Aorta (tissue), 5 donors: ENCODE measurements around the gene GREM2. TPM values are rescaled to one million over a fixed set of nuclear protein-coding genes. Genes with fewer than 3 reads are reported as not detected.

ENCODE experiments used
- ATAC-seq: fragments of 200-7000 bp; cut with Tn5 transposase; one replicate; pipeline ENCODE4 v1.9.1; 2022; ENCODE audit warnings: moderate library complexity; ENCODE audit not compliant: low FRiP score
- DNase-seq, 2 donors: peaks; one replicate each; pipeline ENCODE4 v3.0.0-alpha.2; 2020
- H3K27ac ChIP-seq, 2 donors: one replicate each; pipeline ENCODE4 v1.5.1; 2013; ENCODE audit warnings: low read length in 2 of 2, mild to moderate bottlenecking in 2 of 2, moderate library complexity in 2 of 2, control low read depth in 1 of 2, inconsistent platforms in 1 of 2, low read depth in 1 of 2
- H3K27me3 ChIP-seq, 2 donors: one replicate each; pipeline ENCODE4 v1.6.1; 2013; ENCODE audit warnings: control low read depth in 1 of 2, low read length in 1 of 2, mild to moderate bottlenecking in 1 of 2, moderate library complexity in 1 of 2; ENCODE audit not compliant: insufficient read depth in 2 of 2, control insufficient read depth in 1 of 2
- H3K36me3 ChIP-seq, 2 donors: one replicate each; pipeline ENCODE4 v1.6.1; 2013; ENCODE audit warnings: control low read depth in 1 of 2, low read length in 1 of 2, mild to moderate bottlenecking in 1 of 2; ENCODE audit not compliant: insufficient read depth in 2 of 2, control insufficient read depth in 1 of 2
- H3K4me1 ChIP-seq, 2 donors: one replicate each; pipeline ENCODE4 v1.6.1; 2013; ENCODE audit warnings: low read length in 2 of 2, control low read depth in 1 of 2, mild to moderate bottlenecking in 1 of 2, moderate library complexity in 1 of 2; ENCODE audit not compliant: insufficient read depth in 2 of 2, control insufficient read depth in 1 of 2
- H3K4me3 ChIP-seq, 2 donors: one replicate each; pipeline ENCODE4 v1.5.1; 2013; ENCODE audit warnings: low read length in 2 of 2, control low read depth in 1 of 2, mild to moderate bottlenecking in 1 of 2
- H3K9me3 ChIP-seq: one replicate; pipeline ENCODE4 v1.6.1; 2013; ENCODE audit warnings: mild to moderate bottlenecking, low read length; ENCODE audit not compliant: control insufficient read depth
- WGBS, 2 donors: extraction: QIAGEN DNeasy Blood & Tissue Kit; methylation state at CpG; one replicate each; pipeline ENCODE4 v1.1.7; 2013; 5-methylcytosine and 5-hydroxymethylcytosine counted together
- intact Hi-C, 2 donors: fragments of 100-400 bp; cut with DNase I; formaldehyde crosslinking; loops; one replicate each; pipeline versions ENCODE4 v1.14.2 to v1.15.0; 2022
- polyA plus RNA-seq, 2 donors: library from polyadenylated mRNA; stranded (reverse); fragments of 200-250 nt; gene quantifications; one replicate each; pipeline ENCODE4 v1.2.3, GENCODE V29; 2013
- total RNA-seq, 2 donors: library from RNA; stranded (reverse); fragmentation: NEBNext Ultra II Directional; extraction: Animal tissue kit (Norgen Biotek cat#: 25700); gene quantifications; one replicate each; pipeline ENCODE4 v1.2.1, GENCODE V29; 2021
- donor health status: healthy with polysubstance abuse.
- donor health status: Bipolar disorder and iron deficiency.
- donor health status: DM: no; HTN: no; CAD: no.
- donor health status: DM: no; HTN: no; CAD: no.
- donor health status: DM: yes; HTN: yes; CAD: no.

Gene GREM2
- total and polyA plus RNA-seq, 4 donors = 0.03 to 5.1 (median 2.9) TPM; not detected in 1

- H3K4me3 ChIP-seq = no peak overlapping the region
- no peaks in the 10 kb centered on the region for H3K4me1 ChIP-seq
- ATAC-seq = no peak
- intact Hi-C loops = no loop called here
- H3K9me3 ChIP-seq = no peaks in the 10 kb centered on the region
- H3K27me3 ChIP-seq = no peaks in the 10 kb centered on the region
- no peak overlapping the region for H3K27ac ChIP-seq
- H3K36me3 ChIP-seq = no peaks in the 10 kb centered on the region
- no peak for DNase-seq
- WGBS, 2 donors = 83 to 90% methylated on average over 5 of the region's 5 CpGs
Observed at GRCh38 chr1:240559781-240560180, 52.2 kb downstream of the GREM2 start.

DNA sequence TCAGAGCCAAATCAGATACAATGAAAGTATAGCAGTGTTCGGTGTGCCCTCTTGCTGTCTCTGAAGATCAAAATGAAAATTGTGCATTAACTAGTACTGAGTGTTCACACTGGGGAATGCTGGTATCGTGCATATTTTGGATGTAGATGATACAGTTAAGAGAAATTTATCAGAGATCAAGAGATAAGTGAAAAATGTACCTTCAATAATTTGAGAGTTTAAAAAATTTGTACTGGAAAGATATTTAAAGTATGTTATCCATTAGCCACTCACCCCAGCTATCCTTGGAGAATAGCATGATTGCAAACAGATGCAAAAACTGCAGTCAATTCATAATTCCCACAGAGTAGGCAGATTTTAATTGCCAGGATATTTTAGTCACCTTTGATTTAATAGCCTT is 56.4 kb downstream of the GREM2 start:
- Histone ChIP-seq H3K36me3 (no peaks in the 10 kb centered on the region), H3K4me1 (no peaks in the 10 kb centered on the region), H3K27me3 (no peaks in the 10 kb centered on the region), H3K27ac (no peak overlapping the region), H3K4me3 (no peak overlapping the region), H3K9me3 (no peaks in the 10 kb centered on the region)
- intact Hi-C loops = no loop called here
- ATAC-seq (no peak), DNase-seq (no peak)
- WGBS, 2 donors = 82 to 87% methylated on average over 2 of the region's 2 CpGs

GRCh38 chr1:240553351-240553750 is 58.6 kb downstream of the GREM2 start:
- no peaks in the 10 kb centered on the region for H3K27me3 ChIP-seq
- intact Hi-C loops = no loop called here
- 85 to 87% methylated on average over 2 of the region's 2 CpGs for WGBS, 2 donors
- no peak for DNase-seq
- no peak for ATAC-seq
- H3K36me3 ChIP-seq = no peaks in the 10 kb centered on the region
- no peaks in the 10 kb centered on the region for H3K4me1 ChIP-seq
- H3K27ac ChIP-seq = no peak overlapping the region
- H3K4me3 ChIP-seq = no peak overlapping the region
- no peaks in the 10 kb centered on the region for H3K9me3 ChIP-seq

DNA sequence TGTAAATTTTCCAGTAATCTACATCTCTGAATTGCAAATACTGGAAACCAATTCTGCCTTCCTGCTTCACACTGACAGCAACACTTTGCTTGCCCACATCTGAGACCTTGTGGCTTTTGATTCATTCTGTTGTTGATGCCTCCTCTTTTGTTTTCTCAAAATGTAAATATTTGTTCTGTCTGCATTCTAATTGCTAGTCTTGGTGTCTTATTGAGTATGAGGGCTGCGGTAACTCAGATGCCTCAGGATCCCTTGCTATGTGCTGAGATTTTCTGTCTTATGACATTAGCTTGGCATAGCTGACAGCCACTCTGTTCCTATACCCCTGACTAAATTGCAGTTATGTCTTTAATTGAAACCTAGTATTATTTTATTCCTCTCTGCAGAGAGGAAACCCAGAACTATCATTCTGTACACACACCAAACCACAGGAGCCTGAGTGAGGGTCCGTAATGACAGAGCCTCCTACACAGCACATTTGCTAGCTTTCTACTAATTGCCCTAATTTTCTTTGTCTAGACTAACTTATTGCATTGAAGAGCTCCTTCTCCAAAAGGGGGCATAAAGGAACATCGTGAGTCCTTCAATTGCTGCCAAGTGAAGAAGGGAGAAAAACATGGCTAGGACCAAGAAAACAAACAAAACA is 72.1 kb downstream of the GREM2 start:
- no peak overlapping the region for H3K4me3 ChIP-seq
- no peaks in the 10 kb centered on the region for H3K36me3 ChIP-seq
- no peak for DNase-seq
- H3K4me1 ChIP-seq = no peaks in the 10 kb centered on the region
- H3K9me3 ChIP-seq = no peaks in the 10 kb centered on the region
- 58 to 59% methylated on average over 3 of the region's 3 CpGs for WGBS, 2 donors
- ATAC-seq = no peak
- intact Hi-C loops = no loop called here
- no peaks in the 10 kb centered on the region for H3K27me3 ChIP-seq
- H3K27ac ChIP-seq = no peak overlapping the region

GRCh38 chr1:240538776-240539430 is 73.1 kb downstream of the GREM2 start:
- 37% methylated on average over 3 of the region's 3 CpGs for WGBS, 2 donors
- H3K27ac ChIP-seq = no peak overlapping the region
- H3K27me3 ChIP-seq = no peaks in the 10 kb centered on the region
- H3K36me3 ChIP-seq = no peaks in the 10 kb centered on the region
- DNase-seq = no peak
- no peaks in the 10 kb centered on the region for H3K4me1 ChIP-seq
- intact Hi-C loops = no loop called here
- no peaks in the 10 kb centered on the region for H3K9me3 ChIP-seq
- ATAC-seq = no peak
- no peak overlapping the region for H3K4me3 ChIP-seq

DNA sequence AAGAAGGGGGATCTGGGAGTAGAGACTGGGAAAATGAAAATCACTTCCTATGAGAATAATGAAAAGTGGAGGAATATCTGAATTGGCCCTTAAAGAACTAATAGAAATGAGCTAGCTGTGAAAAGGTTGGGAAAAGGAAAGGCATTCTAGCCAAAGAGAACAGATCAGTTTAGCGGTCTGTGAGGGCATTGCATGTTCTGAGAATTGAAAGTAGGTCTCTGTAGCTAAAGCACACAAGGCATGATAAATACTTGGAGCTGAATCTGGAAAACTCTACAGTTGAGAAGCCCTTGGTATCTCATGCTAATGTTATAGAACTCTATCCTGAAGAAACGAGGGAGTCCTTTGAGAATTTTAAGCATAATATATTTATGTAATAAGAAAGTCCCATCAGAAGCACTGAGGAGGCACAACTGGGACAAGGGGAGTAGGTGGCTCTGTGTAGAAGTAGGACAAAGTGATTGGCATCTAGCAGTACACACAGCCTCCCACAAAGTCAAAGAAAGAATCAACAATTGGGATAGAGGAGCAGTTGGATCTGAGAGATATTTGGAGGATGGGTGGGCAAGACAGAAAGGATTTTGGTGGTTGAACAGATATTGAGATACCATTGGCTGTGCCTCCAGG is 78.7 kb downstream of the GREM2 start:
- H3K4me3 ChIP-seq = no peak overlapping the region
- no peak for DNase-seq
- no peaks in the 10 kb centered on the region for H3K9me3 ChIP-seq
- no peaks in the 10 kb centered on the region for H3K27me3 ChIP-seq
- no peaks in the 10 kb centered on the region for H3K36me3 ChIP-seq
- 74 to 78% methylated on average over 2 of the region's 2 CpGs for WGBS, 2 donors
- no peaks in the 10 kb centered on the region for H3K4me1 ChIP-seq
- ATAC-seq = no peak
- no peak overlapping the region for H3K27ac ChIP-seq
- intact Hi-C loops = no loop called here

GRCh38 chr1:240528591-240528990 is 83.4 kb downstream of the GREM2 start:
- WGBS, 2 donors = 71 to 76% methylated on average over 9 of the region's 9 CpGs
- H3K36me3 ChIP-seq = no peaks in the 10 kb centered on the region
- H3K9me3 ChIP-seq = no peaks in the 10 kb centered on the region
- no peak for ATAC-seq
- H3K27ac ChIP-seq = no peak overlapping the region
- H3K27me3 ChIP-seq = no peaks in the 10 kb centered on the region
- DNase-seq = no peak
- intact Hi-C loops = no loop called here
- H3K4me3 ChIP-seq = no peak overlapping the region
- H3K4me1 ChIP-seq = no peaks in the 10 kb centered on the region

DNA sequence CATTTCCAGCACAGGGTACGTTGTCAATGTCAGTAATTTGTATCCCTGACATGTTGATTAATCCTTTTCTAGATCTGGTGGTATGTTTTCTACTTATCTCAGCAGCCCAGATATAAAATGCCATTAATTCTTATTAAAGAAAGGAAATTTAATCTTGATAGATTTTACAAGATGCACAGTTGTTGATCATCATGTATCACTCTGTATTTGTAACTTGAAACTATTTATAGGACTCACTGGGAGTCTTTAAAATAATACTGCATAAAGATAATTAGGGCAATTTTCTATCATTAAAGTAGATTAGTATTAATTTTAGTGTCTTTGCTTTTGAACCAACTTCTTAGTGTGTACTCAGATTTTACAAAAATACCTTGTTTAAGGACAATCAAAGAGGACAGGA is 84.9 kb downstream of the GREM2 start:
- H3K4me3 ChIP-seq = no peak overlapping the region
- WGBS, 2 donors = 47 to 65% methylated on average over 1 of the region's 1 CpG

DNA sequence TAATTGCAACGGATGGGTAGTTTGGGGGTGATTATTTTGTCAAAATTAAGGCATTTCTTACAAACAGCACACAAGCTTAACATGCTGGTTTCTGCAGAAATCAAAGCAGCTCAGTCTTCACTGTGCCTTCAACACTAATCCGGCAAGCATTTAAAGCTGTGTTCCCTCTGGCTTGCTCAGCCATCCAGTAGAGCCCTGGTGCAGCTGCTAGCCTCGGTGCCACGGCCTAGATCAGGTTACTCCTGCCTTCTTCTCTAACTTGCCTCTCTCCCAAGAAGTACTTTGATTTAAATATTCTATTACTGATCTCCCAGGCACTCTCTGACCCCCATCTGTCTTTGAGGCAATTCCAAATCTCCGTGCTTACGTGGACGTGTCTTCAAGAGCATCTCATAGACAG is 85.6 kb downstream of the GREM2 start:
- ATAC-seq (no peak), DNase-seq (no peak)
- Histone ChIP-seq H3K36me3 (no peaks in the 10 kb centered on the region), H3K27ac (no peak overlapping the region), H3K27me3 (no peaks in the 10 kb centered on the region), H3K9me3 (no peaks in the 10 kb centered on the region), H3K4me3 (no peak overlapping the region), H3K4me1 (no peaks in the 10 kb centered on the region)
- WGBS, 2 donors = 56 to 72% methylated on average over 7 of the region's 7 CpGs
- intact Hi-C loops = no loop called here

More for the DNA sequence above, 84.9 kb downstream of the GREM2 start:
- Histone ChIP-seq H3K9me3 (no peaks in the 10 kb centered on the region), H3K36me3 (no peaks in the 10 kb centered on the region), H3K27ac (no peak overlapping the region), H3K27me3 (no peaks in the 10 kb centered on the region), H3K4me1 (no peaks in the 10 kb centered on the region)
- DNase-seq (no peak), ATAC-seq (no peak)
- intact Hi-C loops = no loop called here
